Jurkat, Clone E6-1 (cell line): ENCODE results near the gene B4GALT2.

ENCODE experiments used
- DNase-seq: peaks from one replicate; pipeline ENCODE4 v3.0.0-alpha.2; 2011; ENCODE audit warnings: low read depth, low spot score
- H3K4me3 ChIP-seq: 2 replicates; pipeline ENCODE4 v1.5.1; 2011; ENCODE audit warnings: mild to moderate bottlenecking, low read length, control low read depth, moderate library complexity

Gene B4GALT2

DNA sequence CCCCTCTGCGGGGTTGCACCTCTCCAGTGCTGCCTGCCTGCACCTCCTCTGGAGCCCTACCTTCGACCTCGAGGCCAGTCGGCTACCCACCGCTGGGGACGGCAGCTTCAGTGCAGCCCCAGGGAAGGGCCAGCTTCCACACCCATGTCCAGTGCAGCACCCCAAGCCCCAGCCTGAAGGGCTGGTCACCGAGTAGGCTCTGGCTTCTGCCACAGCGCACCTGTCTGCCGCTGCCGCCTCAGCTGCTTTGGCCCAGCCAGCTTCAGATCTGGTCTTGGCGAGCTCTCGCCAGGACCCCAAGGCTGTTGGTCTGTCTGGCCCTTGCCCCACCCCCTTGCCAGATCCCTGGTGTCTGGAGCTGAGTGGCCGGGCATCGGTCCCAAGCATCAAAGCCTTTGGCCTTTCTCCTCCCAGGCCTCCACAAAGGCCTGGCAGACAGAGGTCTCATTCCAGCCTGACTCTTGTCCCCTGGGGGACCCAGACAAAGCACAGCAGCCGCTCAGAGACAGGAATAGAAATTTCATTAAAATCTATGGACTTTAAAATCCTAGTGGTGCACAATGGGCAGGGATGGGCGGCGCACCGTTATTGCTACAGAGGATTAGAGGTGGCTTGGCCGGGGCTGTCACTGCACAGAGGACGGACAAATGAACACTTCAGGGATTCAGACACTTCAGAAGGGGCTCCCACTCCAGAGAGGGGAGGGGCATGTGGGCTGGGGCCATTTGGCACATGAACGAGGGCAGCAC is 17.1 kb downstream of the B4GALT2 start:
- no peak overlapping the region for H3K4me3 ChIP-seq
- DNase-seq: no peak

DNA sequence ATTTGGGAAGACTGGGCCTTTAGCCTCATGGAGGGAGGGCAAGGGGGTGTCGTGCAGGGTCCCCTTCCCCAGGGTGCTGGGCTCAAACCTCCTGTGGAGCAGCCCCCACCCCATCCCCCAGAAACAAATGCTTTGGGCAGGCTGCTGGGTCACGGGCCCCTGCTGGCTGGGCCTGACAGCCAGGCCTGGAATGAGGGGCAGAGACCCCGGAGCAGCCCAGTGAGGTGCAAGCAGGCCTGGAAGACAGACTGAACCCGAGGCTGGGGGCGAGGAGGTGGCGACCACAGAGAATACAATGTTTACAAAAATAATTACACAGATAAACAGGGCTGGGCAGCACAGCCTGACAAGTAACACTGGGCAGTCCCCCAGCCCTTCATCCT is 17.7 kb downstream of the B4GALT2 start:
- no peak for DNase-seq

DNA sequence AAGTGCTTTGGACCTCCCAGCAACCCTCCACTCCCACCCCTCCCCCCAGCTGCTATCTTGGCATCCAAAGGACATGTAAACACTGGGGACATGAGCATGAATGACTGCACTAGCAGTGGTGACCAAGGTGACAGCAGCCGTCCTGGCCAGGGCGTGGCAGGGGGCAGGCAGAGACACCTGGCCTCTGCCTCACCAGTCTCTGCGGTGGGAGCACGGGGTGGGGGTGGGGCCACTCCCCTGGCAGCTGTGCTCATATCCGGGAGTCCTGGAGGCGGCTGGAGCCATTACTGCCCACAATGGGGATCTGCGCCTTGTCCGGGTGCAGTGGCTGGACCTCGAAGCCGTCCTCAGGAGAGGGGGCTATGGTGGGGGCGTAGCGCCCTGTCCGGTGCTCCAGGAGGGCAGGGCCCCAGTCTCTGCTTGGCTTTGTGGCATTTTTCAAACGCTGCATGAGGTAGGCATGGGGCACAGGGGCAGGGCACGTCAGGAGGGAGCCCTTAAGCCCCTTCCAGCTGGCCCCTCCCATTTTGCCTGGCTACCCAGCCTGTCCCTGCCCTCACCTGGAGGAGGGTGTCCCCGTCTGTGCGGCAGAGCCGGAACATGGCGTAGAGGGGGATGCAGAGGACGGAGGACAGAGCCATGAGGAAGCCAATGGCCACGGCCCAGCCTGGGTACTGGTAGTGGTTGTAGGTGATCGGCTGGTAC is 18.4 kb downstream of the B4GALT2 start:
- no peak overlapping the region for H3K4me3 ChIP-seq
- no peak for DNase-seq

More for the DNA sequence above, 17.7 kb downstream of the B4GALT2 start:
- no peak overlapping the region for H3K4me3 ChIP-seq

DNA sequence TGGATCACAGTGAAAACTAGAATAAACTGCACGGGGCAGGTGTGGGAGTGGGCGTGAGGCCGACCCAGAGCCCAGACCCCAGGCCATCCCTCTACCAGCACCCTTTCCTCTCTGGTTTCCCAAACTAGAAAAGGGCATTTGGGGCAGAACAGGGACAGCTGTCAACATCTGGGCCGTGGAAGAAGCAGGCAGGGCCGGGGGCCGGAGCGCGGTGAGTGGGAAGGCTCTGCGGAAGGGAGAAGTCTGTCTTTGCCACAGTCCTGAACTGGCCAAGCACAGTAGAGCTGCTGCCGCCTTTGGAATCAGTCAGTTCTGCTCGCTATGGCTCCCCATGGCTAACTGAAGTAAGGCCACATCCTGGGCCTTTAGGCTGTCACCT is 19.0 kb downstream of the B4GALT2 start:
- DNase-seq: no peak
- H3K4me3 ChIP-seq: no peak overlapping the region

DNA sequence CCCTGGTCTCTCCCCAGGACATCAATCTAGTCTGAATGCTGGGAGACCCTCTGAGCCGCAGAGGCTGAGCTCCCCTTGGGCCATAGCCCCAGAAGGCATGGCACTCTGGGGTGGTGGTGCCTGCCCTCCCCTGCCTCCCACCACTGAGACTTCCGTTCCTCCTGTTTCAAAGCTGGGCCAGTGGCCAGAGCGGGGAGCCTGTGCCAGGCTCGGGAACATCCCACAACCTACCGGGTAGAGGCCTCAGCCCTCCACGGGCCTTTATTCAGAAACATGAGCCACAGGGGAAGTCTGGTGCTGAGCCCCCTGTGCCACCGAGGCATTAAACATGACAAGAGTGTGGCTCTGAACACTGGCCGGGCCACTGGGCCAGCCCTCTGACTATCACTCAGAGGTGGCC is 20.4 kb downstream of the B4GALT2 start:
- no peak overlapping the region for H3K4me3 ChIP-seq
- no peak for DNase-seq

DNA sequence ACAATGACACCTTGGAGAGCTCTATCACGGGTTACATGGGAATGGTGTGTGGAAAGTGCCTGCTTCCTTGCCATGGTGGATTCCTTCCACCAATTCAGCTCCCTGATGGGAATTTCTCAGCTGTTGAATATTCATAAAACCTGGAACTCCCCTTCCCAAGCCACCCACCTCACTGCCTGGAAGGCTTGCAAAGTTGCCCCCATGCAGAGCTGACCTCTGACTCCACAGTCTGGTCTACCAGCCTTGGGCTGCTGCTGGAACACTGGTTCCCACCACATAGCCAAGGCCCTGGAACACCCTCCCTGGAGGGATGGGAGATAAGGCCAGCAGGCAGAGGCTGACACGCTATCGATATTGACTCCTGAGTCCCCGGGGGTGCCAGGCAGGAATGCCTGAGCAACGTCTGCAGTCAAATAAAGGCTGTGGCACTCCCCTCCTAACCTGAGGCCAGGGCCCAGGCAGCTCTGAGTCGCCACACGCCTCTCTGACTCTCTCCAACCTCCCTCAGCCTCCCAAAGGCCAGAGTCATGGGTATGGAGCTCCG is 21.2 kb downstream of the B4GALT2 start:
- no peak overlapping the region for H3K4me3 ChIP-seq
- DNase-seq: no peak

DNA sequence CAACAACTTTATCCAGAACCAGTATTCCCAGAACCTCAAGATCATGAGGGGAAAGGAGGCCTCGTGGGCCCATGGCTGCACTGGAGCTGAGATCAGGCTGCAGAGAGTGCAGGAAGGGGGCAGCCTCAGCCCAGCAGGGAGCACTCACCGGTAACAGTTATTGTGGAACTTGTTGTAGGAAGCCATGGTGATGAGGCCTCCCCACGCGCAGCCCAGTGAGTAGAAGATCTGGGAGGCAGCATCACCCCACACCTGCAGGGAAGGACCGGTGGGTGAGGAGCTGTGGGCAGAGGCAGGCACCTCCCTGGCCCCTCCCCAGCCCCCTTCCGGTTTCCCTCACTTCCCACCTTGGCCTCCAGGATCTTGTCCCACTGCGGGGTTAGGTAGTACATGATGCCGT is 23.2 kb downstream of the B4GALT2 start:
- no peak for DNase-seq
- no peak overlapping the region for H3K4me3 ChIP-seq

DNA sequence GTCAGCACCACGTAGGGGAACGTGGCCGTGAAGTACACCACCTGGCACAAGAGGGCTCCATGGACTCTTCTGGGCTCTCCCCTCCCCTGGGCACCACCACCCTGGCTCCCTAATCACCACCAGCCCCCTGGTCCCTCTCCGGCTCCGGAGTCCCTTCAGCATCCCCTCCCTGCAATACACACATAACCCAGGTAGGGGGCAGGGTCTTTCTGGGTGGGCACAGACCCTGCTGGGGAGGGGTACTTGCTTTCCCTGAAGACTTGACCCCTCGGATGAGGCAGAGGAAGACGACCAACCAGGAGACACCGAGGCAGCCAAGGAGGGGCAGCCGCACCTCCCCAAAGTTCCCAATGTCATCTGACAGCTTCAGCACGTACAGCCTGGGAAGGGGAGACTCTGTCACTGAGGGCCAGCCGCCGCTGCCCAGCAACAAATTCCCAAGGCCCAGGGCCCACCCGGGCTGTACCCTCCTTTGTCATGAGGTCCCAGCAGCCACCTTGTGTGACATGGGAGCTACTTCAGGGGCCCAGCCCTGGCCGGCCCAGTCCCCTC is 23.7 kb downstream of the B4GALT2 start:
- DNase-seq: no peak
- H3K4me3 ChIP-seq: no peak overlapping the region

DNA sequence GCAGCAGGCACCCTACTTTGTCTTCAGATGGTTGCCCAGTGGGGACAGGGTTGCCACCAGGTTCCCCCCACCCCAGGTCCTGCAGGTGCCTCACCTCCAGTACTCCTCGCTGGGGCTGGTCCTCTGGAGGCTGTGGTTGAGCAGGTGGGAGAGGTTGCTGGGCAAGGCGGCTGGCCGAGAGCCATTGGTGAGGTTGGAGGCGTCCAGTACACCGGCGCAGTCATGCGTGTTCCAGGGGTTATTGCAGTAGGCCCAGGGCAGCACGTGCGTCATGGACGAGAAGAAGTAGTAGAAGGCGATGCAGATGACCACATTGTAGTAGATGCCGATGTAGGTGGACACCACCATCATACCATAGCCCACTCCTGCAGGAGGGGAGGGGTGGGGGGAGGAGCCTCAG is 29.2 kb downstream of the B4GALT2 start:
- no peak for DNase-seq
- H3K4me3 ChIP-seq: no peak overlapping the region

DNA sequence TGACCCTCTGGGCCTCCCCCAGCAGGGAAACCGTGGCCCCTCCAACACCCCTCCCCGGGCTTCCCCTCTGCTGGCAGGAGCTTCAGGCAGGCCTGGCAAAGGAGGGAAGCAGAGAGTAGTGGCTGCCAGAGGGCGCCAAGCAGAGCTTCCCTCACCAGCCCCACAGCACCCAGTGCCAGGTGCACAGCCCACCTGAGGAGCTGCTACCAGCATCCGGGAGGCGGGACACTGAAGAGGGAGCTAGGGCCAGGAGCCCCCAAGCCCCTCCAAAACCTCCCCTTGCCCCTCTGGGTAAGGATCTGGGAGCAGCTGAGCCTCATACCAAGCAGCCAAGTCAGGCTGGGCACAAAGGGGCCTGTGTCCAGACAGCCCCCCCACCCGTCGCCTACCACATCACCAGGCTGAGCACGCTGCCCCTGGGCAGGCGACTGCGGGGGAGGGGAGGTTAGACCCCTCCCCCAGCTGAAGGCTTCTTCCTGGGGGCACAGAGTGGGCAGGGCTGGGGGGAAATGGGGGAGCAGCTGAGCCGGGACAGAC is 32.0 kb downstream of the B4GALT2 start:
- no peak for DNase-seq
- H3K4me3 ChIP-seq: no peak overlapping the region

DNA sequence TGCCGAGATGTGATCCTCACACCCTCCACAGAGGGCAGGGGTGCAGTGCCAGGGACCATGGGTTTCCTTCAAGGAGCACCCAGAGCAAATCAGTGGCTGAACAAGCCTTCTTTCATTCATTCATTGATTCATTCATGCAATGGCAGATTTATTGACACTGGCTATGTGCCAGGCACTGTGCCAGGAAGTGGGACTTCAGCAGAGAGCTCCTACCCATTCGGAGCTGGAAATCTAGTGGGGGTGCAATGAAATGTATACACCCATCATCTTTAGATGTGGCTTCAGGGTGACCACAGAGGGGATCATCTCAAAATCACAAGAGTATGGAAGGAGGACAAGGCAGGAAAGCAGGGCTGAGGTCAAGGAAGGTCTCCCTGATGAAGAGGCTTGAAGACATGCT is 33.4 kb downstream of the B4GALT2 start:
- no peak overlapping the region for H3K4me3 ChIP-seq
- DNase-seq: no peak

DNA sequence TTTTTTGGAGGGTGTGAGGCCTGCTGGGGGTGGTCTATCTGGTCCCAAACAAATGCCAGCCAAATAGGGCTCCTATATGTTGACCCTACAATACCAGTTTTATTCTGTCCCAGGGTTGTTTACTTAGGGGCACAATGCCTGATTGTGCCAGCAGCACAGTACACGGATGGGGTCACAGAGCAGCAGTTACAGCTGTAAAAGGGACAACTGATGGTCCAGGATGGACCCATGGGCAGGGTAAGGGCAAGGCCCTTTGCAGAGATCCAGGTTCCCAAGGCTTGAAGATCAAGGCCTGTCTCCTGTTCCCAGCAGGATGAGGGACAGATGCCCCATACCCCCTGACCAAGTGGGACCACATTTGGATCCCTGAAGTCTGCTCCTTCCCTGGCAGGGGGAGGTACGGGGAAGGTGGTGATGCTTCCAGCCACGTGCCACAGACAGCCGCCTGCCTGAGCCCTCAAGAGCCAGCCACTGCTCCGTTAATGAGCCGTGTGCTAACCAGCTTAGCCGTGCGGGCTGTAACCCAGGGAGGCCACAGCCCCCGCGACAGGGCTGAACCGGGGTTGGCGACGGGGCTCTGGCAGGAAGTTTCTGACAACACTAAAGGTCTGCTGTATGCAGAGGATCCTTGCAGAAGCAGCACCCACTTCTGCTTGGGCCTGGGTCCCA is 34.1 kb downstream of the B4GALT2 start:
- DNase-seq: no peak

DNA sequence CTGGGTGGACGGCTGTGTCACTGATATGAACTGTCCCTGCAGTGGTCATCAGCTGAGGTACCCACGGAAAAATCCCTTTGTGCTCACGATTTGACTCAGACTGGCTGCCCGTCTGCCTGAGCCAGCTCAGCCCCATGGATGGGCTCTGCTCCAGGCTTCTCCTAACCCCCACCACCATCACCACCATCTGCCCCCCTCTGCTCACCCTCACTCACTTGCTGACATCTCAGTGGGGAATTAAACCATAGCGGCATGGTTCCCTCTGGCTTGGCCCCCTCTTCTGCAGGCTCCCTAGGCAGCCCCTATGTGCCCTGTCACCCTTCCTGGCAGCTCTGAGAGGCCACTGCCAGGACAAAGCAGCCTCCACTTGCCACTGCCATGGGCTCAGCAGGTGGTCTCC is 34.9 kb downstream of the B4GALT2 start:
- DNase-seq: no peak
- no peak overlapping the region for H3K4me3 ChIP-seq

More for the DNA sequence above, 34.1 kb downstream of the B4GALT2 start:
- H3K4me3 ChIP-seq: no peak overlapping the region

DNA sequence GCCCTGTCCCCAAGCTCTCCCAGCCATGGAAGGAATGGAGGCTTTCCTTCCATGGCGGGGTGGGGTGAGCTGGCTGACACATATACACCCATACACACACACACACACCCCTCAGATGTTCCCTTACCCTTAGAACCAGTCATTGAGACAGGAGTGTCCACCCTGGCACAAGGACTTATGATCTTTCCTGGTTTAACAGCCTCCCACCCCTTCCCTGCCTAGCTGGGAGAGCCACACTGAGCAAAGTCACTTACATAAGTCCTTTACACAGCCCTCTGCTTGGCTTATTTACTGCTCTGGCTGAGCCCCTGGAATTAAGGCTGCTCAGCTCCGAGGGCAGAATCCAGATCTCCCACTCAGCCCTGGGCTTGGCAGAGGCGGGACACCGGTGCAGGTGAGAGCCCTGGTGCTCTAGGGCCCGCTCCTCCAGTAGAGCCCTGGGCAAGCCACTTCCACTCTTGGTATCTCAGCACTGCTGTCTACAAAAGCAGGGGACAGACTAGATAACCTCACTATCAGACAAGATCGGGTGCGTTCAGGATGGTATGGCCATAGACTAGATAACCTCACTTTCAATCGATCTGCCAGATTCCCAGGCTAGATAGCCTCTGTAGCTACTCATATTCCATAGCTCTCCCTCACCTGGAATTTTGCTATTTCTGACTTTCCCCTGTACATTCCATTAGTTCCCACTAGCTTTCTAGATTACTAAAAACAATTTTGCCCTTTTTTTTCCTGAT is 35.5 kb downstream of the B4GALT2 start:
- no peak overlapping the region for H3K4me3 ChIP-seq
- DNase-seq: no peak

DNA sequence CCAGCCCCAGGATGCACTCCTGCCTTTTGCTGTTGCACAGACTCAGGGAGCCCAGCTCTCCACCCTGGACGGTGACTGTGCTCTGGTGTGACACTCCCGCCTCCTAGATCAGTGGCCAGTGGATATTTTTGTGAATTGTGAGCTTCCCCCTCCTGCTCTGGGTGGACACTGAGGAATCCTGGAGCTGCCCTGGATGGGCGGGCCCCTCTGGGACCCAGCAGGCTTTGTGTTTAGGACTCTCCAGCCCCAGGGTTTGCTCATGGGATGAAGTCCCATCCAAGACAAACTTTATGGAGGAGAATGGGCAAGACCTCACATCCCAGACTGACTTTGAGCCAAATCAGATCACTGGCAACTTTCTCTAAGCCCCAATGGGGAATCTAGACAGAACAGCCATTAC is 36.2 kb downstream of the B4GALT2 start:
- no peak for DNase-seq
- H3K4me3 ChIP-seq: no peak overlapping the region

DNA sequence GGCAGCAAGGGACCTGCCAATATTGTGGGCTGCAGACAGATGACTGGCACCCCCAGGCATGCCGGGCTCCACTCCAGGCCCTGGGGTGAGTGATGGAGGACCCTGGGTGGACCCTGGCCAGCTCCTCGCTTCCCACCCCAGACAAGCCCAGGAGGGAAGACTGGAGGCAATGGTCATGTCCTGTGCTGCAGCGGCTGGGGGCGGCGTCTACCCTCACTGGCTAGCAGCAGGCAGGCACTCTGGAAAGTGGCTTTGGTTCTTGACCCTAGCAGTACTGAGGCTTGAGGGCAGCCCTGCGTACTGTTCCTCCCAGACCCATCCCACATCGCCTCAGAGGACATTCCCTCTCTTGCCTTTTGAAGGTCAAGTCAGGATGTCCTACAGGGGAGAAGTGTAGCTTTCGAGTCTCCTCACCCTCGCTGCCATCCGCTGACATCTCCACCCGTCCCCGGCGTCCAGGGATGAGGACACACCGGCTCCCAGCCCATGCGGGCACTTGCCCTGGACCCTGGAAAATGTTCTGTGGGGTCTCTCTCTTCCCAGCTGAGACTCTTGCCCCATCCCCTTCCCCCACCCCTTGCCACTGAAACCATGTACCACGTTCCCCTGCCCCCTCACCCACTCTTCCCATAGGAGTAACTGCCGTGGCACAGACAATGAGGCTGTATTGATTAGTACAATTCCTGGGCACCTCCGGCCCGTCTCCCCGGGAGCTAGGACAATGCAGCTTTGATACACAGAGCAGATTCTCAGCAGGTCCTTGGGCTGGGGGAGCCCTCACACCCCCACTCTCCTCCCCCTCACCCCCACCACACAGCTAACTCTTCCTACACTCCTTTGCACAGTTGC is 37.3 kb downstream of the B4GALT2 start:
- no peak overlapping the region for H3K4me3 ChIP-seq
- no peak for DNase-seq

DNA sequence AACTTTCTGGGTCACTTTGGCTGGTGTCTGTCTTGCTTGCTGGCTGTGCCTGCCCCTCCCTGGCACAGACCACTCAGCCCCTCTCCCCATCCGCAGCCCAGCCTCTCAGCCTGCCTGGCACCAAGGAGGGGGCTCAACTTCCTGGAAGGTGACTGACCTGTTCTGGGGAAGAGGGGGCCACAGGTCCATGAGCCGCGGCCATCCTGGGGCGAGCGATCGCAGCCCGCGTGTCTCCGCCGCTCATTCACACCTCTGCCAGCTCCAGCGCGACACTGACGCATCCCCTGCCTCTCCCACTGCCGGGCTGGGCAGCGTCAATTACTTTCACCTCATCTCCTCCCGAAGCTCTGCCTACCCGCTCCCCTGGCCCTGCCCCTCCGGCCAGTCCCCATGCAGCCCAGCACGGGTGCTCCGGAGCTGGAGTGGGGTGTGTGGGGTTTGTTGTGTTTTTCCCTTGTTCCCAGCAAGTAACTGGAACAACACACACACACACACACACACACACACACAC is 37.9 kb downstream of the B4GALT2 start:
- no peak overlapping the region for H3K4me3 ChIP-seq
- DNase-seq: no peak

DNA sequence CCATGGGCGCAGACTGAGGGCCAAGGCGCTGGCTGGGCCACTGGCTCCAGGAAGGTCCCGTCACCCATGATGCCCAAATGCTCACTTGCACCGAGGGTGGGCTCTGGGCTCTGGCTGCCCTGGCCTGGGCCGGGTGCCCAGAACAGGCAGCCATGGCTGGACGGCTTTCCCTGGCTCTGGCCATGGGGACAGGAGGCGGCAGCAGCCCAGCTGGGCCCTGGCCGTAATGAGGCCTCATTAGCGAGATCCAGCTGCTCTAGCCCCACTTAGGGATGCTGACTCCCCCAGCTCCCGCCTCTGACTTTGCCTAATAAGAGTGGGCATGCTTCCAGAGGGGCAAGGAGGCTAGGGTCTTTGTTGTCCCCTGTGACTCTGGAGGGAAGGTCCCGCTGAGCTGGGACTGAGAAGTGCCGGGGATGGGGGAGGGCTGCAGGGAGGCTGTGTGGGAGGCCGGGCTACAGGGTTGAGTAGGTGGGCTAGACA is 40.5 kb downstream of the B4GALT2 start:
- no peak for DNase-seq
- no peak overlapping the region for H3K4me3 ChIP-seq
